ENCODE results near the gene ZNF423. TPM values are rescaled to one million over a fixed set of nuclear protein-coding genes. Genes with fewer than 3 reads are reported as not detected.

Gene ZNF423
- total and polyA plus RNA-seq, 2 of the 13 experiments (the other 11 are each of a cell fraction or from before 2014, with no cell fraction given) = 0.07 to 0.31 TPM

- intact Hi-C loops (cut with micrococcal nuclease; ENCODE audit: unreplicated experiment) (no loop called here), in situ Hi-C loops (cut with HindIII; ENCODE audit: extremely low pct_ligation_motif_present, low pct_unique_long_range_greater_than_20kb) (no loop called here)
- CTCF ChIA-PET (ENCODE audit: low intra/inter-chr PET ratio, low total read pairs) = no interaction called here
- DNase-seq (ENCODE audit: low spot score) = no peak
- H3K36me3 ChIP-seq (replicated peaks in 1 of 2; ENCODE audit: control insufficient read depth in 1 of 2, insufficient read depth in 2 of 2, low read length in 2 of 2) = no peaks in the 10 kb centered on the region
- H3K9ac ChIP-seq (ENCODE audit: insufficient read depth, low read depth, low read length) = no peak overlapping the region
- H3K27ac ChIP-seq (ENCODE audit: extremely low read length, insufficient read depth, low read length) = no peak overlapping the region
- no peak for TF ChIP-seq ZBTB40 (IDR thresholded peaks at IDR 0.05)
- TF ChIP-seq ZBTB40 (CRISPR knock-in tag; IDR thresholded peaks at IDR 0.05) = peak; percentile 79
- no peak for TF ChIP-seq MYC (CRISPR knock-in tag; IDR thresholded peaks at IDR 0.05; ENCODE audit: borderline replicate concordance)
- TF ChIP-seq ZNF296 (CRISPR knock-in tag; conservative IDR thresholded peaks at IDR 0.05) = no peak
- POLR2A ChIA-PET = no interaction called here
- BruUV-seq (replicated peaks) = no TSS peak
- H4K20me1 ChIP-seq (ENCODE audit: insufficient read depth, low read length) = no peaks in the 10 kb centered on the region
- no peak for FAIRE-seq
- no peaks in the 10 kb centered on the region for H3K79me2 ChIP-seq (ENCODE audit: insufficient read depth, low read length)
- H3K4me1 ChIP-seq (ENCODE audit: insufficient read depth, low read length) = peaks cover 13% of the 10 kb centered on the region
- no peak for ATAC-seq
- H3K9me3 ChIP-seq (ENCODE audit: low read length) = no peaks in the 10 kb centered on the region
- 0% methylated on average over 1 of the region's 1 CpG for WGBS (ENCODE audit: low lambda C conversion rate)
- H2AFZ ChIP-seq (ENCODE audit: low read length) = no peak overlapping the region
- no peak overlapping the region for H3K4me2 ChIP-seq (ENCODE audit: low read depth, low read length)
- H3K27me3 ChIP-seq (ENCODE audit: control insufficient read depth in 1 of 2, insufficient read depth in 2 of 2, low read length in 2 of 2) = peaks cover 2 to 46% of the 10 kb centered on the region in 2 experiments; a peak in 4 of 5 replicates
- no peak overlapping the region for H3K4me3 ChIP-seq (replicated peaks in 1 of 3; ENCODE audit: insufficient read depth in 1 of 3, low read depth in 2 of 3, low read length in 3 of 3)
Observed at GRCh38 chr16:49874613-49875237, 18.8 kb upstream of the ZNF423 start.

Data from HepG2 (cell line).